Gastrocnemius medialis (tissue), 4 donors: ENCODE results near the gene SLC37A3.

ENCODE experiments used
- POLR2A ChIP-seq, 2 donors: fragments of 450-650 bp; IDR thresholded peaks; one replicate each; pipeline ENCODE4 v1.6.1; 2017; ENCODE audit warnings: antibody characterized with exemption in 2 of 2, mild to moderate bottlenecking in 2 of 2, moderate library complexity in 2 of 2
- TF ChIP-seq, protein P1 (sequence below), 5 experiments: fragments of 450-650 bp in 3 of 5; fragments of 200-600 bp in 2 of 5; sonication (generic) in 2 of 5; IDR thresholded peaks in 4 of 5; conservative IDR thresholded peaks in 1 of 5; 1 replicate in 4 of 5; 2 replicates in 1 of 5; pipeline ENCODE4 v1.5.1; 2016 to 2019; ENCODE audit warnings: antibody characterized with exemption in 5 of 5, mild to moderate bottlenecking in 3 of 5, moderate library complexity in 3 of 5

DNA sequence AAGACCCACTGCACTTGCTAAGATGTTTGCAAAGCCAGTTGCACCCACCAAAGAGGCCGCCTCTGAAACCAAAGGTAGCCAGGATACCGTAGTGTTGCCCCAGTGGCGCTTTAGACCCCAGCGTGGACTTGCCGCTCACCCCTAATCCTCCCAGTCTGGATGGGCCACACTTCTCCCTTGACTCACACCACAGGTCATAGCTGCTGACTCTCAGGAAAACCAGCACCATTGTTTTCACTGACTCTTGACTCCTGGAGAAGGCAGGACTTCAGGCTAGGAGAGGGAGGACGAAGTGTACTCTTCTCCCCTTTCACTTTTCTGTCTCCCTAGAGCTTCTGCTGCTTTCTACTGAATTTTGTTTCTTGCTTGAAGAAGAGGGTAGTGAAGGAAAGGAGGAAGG, 27.8 kb upstream of the SLC37A3 start:
- TF ChIP-seq, protein P1, sequence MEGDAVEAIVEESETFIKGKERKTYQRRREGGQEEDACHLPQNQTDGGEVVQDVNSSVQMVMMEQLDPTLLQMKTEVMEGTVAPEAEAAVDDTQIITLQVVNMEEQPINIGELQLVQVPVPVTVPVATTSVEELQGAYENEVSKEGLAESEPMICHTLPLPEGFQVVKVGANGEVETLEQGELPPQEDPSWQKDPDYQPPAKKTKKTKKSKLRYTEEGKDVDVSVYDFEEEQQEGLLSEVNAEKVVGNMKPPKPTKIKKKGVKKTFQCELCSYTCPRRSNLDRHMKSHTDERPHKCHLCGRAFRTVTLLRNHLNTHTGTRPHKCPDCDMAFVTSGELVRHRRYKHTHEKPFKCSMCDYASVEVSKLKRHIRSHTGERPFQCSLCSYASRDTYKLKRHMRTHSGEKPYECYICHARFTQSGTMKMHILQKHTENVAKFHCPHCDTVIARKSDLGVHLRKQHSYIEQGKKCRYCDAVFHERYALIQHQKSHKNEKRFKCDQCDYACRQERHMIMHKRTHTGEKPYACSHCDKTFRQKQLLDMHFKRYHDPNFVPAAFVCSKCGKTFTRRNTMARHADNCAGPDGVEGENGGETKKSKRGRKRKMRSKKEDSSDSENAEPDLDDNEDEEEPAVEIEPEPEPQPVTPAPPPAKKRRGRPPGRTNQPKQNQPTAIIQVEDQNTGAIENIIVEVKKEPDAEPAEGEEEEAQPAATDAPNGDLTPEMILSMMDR (IDR thresholded peaks at IDR 0.05 in 4 of 5, conservative IDR thresholded peaks at IDR 0.05 in 1 of 5) = no peak
- TF ChIP-seq POLR2A (IDR thresholded peaks at IDR 0.05) = no peak
